ENCODE measurements around the gene SHC4.

The SHC4 gene

DNA sequence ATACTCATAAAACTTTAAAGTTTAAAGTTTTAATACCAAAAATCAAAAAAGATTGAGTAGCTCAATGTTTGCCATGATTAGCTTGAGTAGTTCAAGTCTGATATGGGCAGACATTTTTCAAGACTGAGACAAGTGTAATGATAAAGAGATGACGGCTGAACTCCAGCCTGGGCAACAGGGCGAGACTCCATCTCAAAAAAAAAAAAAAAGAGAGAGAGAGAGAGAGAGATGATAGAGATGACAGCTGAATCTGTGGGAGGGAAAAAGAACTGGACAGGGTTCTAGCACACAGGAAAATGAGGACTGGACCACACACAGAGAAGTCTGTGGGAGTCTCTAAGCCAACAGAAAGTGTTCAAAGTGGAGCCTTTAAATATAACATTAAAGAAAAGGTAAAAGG lies 178.0 kb downstream of the SHC4 start:
- DNase-seq (ENCODE audit: low read depth) = no peak
- TF ChIP-seq, protein P1, sequence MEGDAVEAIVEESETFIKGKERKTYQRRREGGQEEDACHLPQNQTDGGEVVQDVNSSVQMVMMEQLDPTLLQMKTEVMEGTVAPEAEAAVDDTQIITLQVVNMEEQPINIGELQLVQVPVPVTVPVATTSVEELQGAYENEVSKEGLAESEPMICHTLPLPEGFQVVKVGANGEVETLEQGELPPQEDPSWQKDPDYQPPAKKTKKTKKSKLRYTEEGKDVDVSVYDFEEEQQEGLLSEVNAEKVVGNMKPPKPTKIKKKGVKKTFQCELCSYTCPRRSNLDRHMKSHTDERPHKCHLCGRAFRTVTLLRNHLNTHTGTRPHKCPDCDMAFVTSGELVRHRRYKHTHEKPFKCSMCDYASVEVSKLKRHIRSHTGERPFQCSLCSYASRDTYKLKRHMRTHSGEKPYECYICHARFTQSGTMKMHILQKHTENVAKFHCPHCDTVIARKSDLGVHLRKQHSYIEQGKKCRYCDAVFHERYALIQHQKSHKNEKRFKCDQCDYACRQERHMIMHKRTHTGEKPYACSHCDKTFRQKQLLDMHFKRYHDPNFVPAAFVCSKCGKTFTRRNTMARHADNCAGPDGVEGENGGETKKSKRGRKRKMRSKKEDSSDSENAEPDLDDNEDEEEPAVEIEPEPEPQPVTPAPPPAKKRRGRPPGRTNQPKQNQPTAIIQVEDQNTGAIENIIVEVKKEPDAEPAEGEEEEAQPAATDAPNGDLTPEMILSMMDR (IDR thresholded peaks at IDR 0.05; ENCODE audit: low read length, missing control alignments) = no peak
- no peak overlapping the region for H3K4me3 ChIP-seq (replicated peaks; ENCODE audit: low read depth, low read length)

DNA sequence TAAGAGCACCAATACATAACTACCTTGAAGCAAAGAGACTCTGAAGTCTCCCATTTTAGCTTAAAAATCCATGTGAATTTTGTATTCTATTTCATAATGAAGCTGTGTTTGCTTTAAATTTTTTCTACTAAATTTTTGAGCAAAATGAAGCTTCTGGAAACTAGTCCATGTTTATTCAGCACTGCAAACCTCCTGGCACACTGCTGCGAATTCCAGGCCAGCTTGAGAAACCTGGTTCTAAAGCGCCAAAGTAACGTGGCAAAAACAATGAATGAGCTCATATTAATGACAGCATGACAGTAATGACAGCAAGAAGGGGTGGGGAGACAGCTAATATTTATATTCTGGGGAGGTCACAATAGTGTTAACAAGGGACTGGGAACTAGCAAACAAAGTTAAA lies 178.5 kb downstream of the SHC4 start:
- DNase-seq (ENCODE audit: low read depth) = no peak
- no peak overlapping the region for H3K4me3 ChIP-seq (replicated peaks; ENCODE audit: low read depth, low read length)
- TF ChIP-seq, protein P1 (IDR thresholded peaks at IDR 0.05; ENCODE audit: low read length, missing control alignments) = no peak

DNA sequence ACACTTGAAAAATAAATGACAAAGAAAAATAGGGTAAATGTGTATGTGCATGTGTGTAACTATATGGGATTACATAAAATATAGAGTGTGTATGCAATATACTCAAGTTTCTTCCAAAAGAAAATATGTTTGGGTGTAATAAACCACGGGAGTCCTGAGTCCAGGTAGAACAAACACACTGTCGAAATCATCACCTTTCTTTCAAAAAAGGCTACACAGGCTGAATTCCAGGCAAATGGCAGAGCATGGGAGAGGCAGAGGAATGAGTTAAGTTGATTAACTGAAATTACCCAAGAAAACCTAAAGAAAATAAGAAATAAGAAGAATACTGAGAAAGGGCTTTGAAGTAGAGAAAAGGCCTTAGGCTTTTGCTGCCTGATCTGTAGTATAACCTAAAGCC lies 179.0 kb downstream of the SHC4 start:
- no peak for DNase-seq (ENCODE audit: low read depth)
- TF ChIP-seq, protein P1 (IDR thresholded peaks at IDR 0.05; ENCODE audit: low read length, missing control alignments) = no peak
- no peak overlapping the region for H3K4me3 ChIP-seq (replicated peaks; ENCODE audit: low read depth, low read length)

DNA sequence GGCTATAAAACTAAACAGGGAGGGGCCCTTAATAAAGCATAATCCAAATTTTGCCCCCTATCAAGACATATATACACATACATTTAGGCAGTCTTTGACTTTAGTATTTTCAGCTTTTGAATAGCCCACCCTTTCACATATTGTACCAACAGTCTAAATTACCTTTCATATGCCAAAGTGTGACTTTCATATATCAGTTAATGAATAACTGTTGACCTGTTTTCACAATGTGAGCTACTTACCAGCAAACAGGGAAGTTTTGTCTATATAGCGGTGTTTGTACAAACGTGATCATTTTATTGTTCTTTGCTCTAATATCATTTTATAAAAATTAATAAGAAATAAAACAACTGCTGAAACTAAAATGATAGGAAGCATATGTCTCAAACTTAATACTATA lies 180.8 kb downstream of the SHC4 start:
- DNase-seq (ENCODE audit: low read depth) = no peak
- TF ChIP-seq, protein P1 (IDR thresholded peaks at IDR 0.05; ENCODE audit: low read length, missing control alignments) = no peak

DNA sequence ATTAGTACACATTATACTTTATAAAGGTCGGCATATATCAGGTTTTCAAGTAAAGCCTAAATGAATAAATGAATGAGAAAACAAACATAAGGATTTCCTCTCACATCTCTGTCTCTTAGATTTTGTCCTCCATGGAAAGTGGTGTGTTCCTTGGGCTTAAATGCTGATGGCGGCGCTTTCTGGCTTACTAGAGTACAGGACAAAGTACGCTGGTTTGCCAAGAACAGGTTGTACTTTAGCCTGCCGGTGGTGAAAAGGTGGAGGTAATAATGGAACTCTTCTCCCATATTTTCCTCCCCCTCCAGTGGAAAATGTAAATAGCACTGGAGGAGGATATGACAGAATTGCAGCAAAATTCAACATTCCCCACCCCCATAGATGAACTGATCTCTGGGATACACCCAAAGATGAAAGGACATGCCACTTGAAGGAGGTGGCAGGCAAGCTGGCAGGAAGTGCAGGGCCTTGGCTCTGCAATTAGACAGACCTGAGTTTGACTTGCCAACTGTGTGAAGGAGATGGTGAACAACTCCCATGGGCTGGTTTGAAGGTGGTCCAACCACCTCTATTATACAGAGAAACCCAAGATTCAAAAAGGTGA lies 182.1 kb downstream of the SHC4 start:
- no peak overlapping the region for H3K4me3 ChIP-seq (replicated peaks; ENCODE audit: low read depth, low read length)
- no peak for DNase-seq (ENCODE audit: low read depth)
- TF ChIP-seq, protein P1 (IDR thresholded peaks at IDR 0.05; ENCODE audit: low read length, missing control alignments) = no peak

More for the DNA sequence above, 180.8 kb downstream of the SHC4 start:
- H3K4me3 ChIP-seq (replicated peaks; ENCODE audit: low read depth, low read length) = no peak overlapping the region

DNA sequence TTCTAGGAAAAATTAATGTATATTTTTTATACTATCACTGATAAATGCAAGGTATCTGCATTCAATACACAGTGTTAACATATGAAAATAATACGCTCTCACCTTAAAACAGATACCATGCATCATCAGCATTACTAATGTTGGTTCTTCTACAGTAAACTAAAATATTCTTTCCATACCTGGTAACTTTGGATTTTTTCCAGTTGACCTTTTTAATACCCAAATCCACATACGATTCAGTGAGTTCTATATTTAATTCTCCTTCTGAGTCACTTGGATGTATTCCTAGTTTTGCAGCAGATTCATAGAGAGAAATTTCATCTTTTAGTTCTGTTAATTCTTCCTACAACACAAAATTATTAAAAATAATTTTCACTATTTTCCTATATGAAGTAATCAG lies 182.7 kb downstream of the SHC4 start:
- TF ChIP-seq, protein P1 (IDR thresholded peaks at IDR 0.05; ENCODE audit: low read length, missing control alignments) = no peak
- no peak overlapping the region for H3K4me3 ChIP-seq (replicated peaks; ENCODE audit: low read depth, low read length)
- no peak for DNase-seq (ENCODE audit: low read depth)

DNA sequence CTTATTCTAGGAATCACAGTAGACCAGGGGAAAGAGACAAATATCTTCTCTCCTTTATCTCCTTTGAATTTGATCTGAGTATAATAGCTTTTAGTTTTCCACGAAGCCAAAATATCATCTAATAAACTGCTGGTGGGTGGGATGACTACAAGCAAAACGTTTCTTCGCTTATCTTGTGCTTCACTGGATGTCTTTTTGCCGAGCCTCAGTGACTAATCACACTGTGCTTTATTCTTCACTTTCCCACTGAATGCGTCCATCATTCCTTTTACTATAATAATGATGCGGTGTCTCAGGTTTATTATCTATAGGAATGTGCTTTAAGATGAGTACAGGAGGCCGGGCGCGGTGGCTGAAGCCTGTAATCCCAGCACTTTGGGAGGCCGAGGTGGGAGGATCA lies 185.4 kb downstream of the SHC4 start:
- no peak overlapping the region for H3K4me3 ChIP-seq (replicated peaks; ENCODE audit: low read depth, low read length)
- TF ChIP-seq, protein P1 (IDR thresholded peaks at IDR 0.05; ENCODE audit: low read length, missing control alignments) = no peak
- no peak for DNase-seq (ENCODE audit: low read depth)
